Fibroblast of lung (primary cell): ENCODE data around the gene FANCM. TPM values are rescaled to one million over a fixed set of nuclear protein-coding genes. Genes with fewer than 3 reads are reported as not detected.

Experiments
- DNase-seq, 2 donors: peaks; one replicate each; pipeline versions ENCODE4 v3.0.0 to v3.0.0-alpha.2; 2010; ENCODE audit warnings: low read depth in 2 of 2
- H2AFZ ChIP-seq: 2 replicates; pipeline ENCODE4 v1.5.1; 2012; ENCODE audit warnings: low read length, control low read depth, inconsistent platforms
- H3K27ac ChIP-seq: 2 replicates; pipeline ENCODE4 v1.5.1; 2011; ENCODE audit warnings: low read length, control low read depth; ENCODE audit not compliant: insufficient read depth
- H3K27me3 ChIP-seq: 2 replicates; pipeline ENCODE4 v1.5.1; 2011; ENCODE audit warnings: mild to moderate bottlenecking, low read length; ENCODE audit not compliant: control insufficient read depth, insufficient read depth
- H3K36me3 ChIP-seq: 2 replicates; pipeline ENCODE4 v1.5.1; 2011; ENCODE audit warnings: low read length; ENCODE audit not compliant: control insufficient read depth, insufficient read depth
- H3K4me1 ChIP-seq: 2 replicates; pipeline ENCODE4 v1.5.1; 2011; ENCODE audit warnings: low read length; ENCODE audit not compliant: control insufficient read depth, insufficient read depth; ENCODE audit errors: extremely low read depth
- H3K4me2 ChIP-seq: 2 replicates; pipeline ENCODE4 v1.5.1; 2011; ENCODE audit warnings: low read length, control low read depth; ENCODE audit not compliant: insufficient read depth; ENCODE audit errors: extremely low read depth
- H3K4me3 ChIP-seq, 4 experiments: fragments of 200-600 bp in 1 of 4; sonication (generic) in 1 of 4; replicated peaks in 1 of 4; 2 replicates each; pipeline ENCODE4 v1.5.1; 2011 to 2016; ENCODE audit warnings: low read length in 4 of 4, low read depth in 3 of 4, mild to moderate bottlenecking in 3 of 4, control low read depth in 2 of 4, inconsistent platforms in 1 of 4, mixed read lengths in 1 of 4; ENCODE audit not compliant: insufficient read depth in 1 of 4; ENCODE audit errors: control extremely low read depth in 1 of 4
- H3K79me2 ChIP-seq: 2 replicates; pipeline ENCODE4 v1.5.1; 2012; ENCODE audit warnings: mild to moderate bottlenecking, low read length, inconsistent platforms; ENCODE audit not compliant: control insufficient read depth, insufficient read depth
- H3K9ac ChIP-seq: 2 replicates; pipeline ENCODE4 v1.5.1; 2011; ENCODE audit warnings: mild to moderate bottlenecking, low read length, control low read depth; ENCODE audit not compliant: insufficient read depth
- H3K9me3 ChIP-seq: 2 replicates; pipeline ENCODE4 v1.5.1; 2012; ENCODE audit warnings: low read depth, low read length; ENCODE audit not compliant: control insufficient read depth, insufficient read depth
- H4K20me1 ChIP-seq: 2 replicates; pipeline ENCODE4 v1.5.1; 2011; ENCODE audit warnings: low read length; ENCODE audit not compliant: control insufficient read depth, insufficient read depth; ENCODE audit errors: extremely low read depth
- CTCF ChIP-seq, 2 donors: IDR thresholded peaks in 1 of 2; conservative IDR thresholded peaks in 1 of 2; 1 replicate in 1 of 2; 2 replicates in 1 of 2; pipeline ENCODE4 v1.5.1; 2011 to 2012; ENCODE audit warnings: low read length in 2 of 2, control low read depth in 1 of 2, inconsistent platforms in 1 of 2, low read depth in 1 of 2, mild to moderate bottlenecking in 1 of 2
- EZH2 ChIP-seq: IDR thresholded peaks from 2 replicates; pipeline ENCODE4 v1.5.1; 2012; ENCODE audit warnings: low read length, control low read depth, mild to moderate bottlenecking; ENCODE audit errors: missing control alignments
- polyA plus RNA-seq, 2 donors: library from polyadenylated mRNA; depleted of rRNA in 1 of 2; stranded (reverse) in 1 of 2; unstranded in 1 of 2; fragments of >200 nt; gene quantifications; 2 replicates each; pipeline ENCODE4 v1.2.1, GENCODE V29; 2011 to 2012; ENCODE audit warnings: missing spikeins in 1 of 2
- total RNA-seq: library from RNA; depleted of rRNA; stranded (reverse); fragments of >200 nt; gene quantifications from 2 replicates; pipeline ENCODE4 v1.2.1, GENCODE V29; 2014

The FANCM gene
- total and polyA plus RNA-seq, 2 donors (not counting 1 experiment from before 2014, with no cell fraction given) = 2.2 to 4.3 TPM

- H3K27me3 ChIP-seq = no peaks in the 10 kb centered on the region
- peak overlapping the region; percentile 78 to 95 (median 88) for H3K4me3 ChIP-seq
- TF ChIP-seq CTCF (conservative IDR thresholded peaks at IDR 0.05 in 1 of 2, IDR thresholded peaks at IDR 0.05 in 1 of 2; ENCODE audit: low read depth in 1 of 2, low read length in 2 of 2) = no peak
- H3K79me2 ChIP-seq = peaks cover 44% of the 10 kb centered on the region
- peak overlapping the region; percentile 90 for H3K4me2 ChIP-seq
- no peaks in the 10 kb centered on the region for H3K36me3 ChIP-seq
- no peaks in the 10 kb centered on the region for H4K20me1 ChIP-seq
- peak overlapping the region; percentile 91 for H2AFZ ChIP-seq
- no peaks in the 10 kb centered on the region for H3K9me3 ChIP-seq
- H3K27ac ChIP-seq = peak overlapping the region; percentile 88
- DNase-seq = peak in 1 of 2 donors; percentile 6
- H3K4me1 ChIP-seq = no peaks in the 10 kb centered on the region
- H3K9ac ChIP-seq = peak overlapping the region; percentile 90
These were observed 2.1 kb upstream of the FANCM start for GRCh38 chr14:45133683-45134050.

- Histone ChIP-seq H4K20me1 (no peaks in the 10 kb centered on the region), H3K27me3 (no peaks in the 10 kb centered on the region), H3K27ac (peak within 1 kb of the TSS; percentile 88), H3K4me2 (peak within 1 kb of the TSS; percentile 90), H3K36me3 (no peaks in the 10 kb centered on the region), H3K79me2 (peaks cover 48% of the 10 kb centered on the region), H3K9me3 (no peaks in the 10 kb centered on the region), H2AFZ (peak within 1 kb of the TSS; percentile 91), H3K4me1 (no peaks in the 10 kb centered on the region), H3K4me3 (peak within 1 kb of the TSS; percentile 81 to 95 (median 92)), H3K9ac (peak within 1 kb of the TSS; percentile 90)
- peak; percentile 99 for DNase-seq
- TF ChIP-seq EZH2 (no peak), CTCF (conservative IDR thresholded peaks at IDR 0.05 in 1 of 2, IDR thresholded peaks at IDR 0.05 in 1 of 2; ENCODE audit: low read depth in 1 of 2, low read length in 2 of 2) (no peak)
These were observed 1.4 kb upstream of the FANCM start, which contains the start of gene FKBP3 for GRCh38 chr14:45134051-45134958. TSS of gene FKBP3 (minus strand) at chr14:45134481. CDS start at chr14:45134456, 25 bp downstream.

- H3K9ac ChIP-seq = no peak overlapping the region
- peaks cover 54% of the 10 kb centered on the region for H3K79me2 ChIP-seq
- peak overlapping the region; percentile 47 to 95 (median 86) for H3K4me3 ChIP-seq
- peak overlapping the region; percentile 88 for H3K27ac ChIP-seq
- no peaks in the 10 kb centered on the region for H3K4me1 ChIP-seq
- H3K36me3 ChIP-seq = no peaks in the 10 kb centered on the region
- DNase-seq = peak; percentile 51 to 57
- no peaks in the 10 kb centered on the region for H3K27me3 ChIP-seq
- no peaks in the 10 kb centered on the region for H3K9me3 ChIP-seq
- peak overlapping the region; percentile 65 for H3K4me2 ChIP-seq
- H4K20me1 ChIP-seq = no peaks in the 10 kb centered on the region
- TF ChIP-seq CTCF (conservative IDR thresholded peaks at IDR 0.05 in 1 of 2, IDR thresholded peaks at IDR 0.05 in 1 of 2; ENCODE audit: low read depth in 1 of 2, low read length in 2 of 2) (no peak), EZH2 (no peak)
- peak overlapping the region; percentile 44 for H2AFZ ChIP-seq
These were observed 574 bp upstream of the FANCM start for GRCh38 chr14:45135156-45135555.
